ENCODE data around the gene TSPOAP1. TPM values are rescaled to one million over a fixed set of nuclear protein-coding genes. Genes with fewer than 3 reads are reported as not detected.

TSPOAP1 gene
- total RNA-seq, result 10 to 100 TPM in 3 of 4 donors, under 1 TPM in 1; 0.59 to 43.7 (median 32.4) TPM

- no peaks in the 10 kb centered on the region for H3K9me3 ChIP-seq
- intact Hi-C loops (cut with DNase I; ENCODE audit: low total_unique reads), result no loop called here
- no peak for TF ChIP-seq CTCF (IDR thresholded peaks at IDR 0.05)
- TF ChIP-seq POLR2A (IDR thresholded peaks at IDR 0.05), result no peak
- H3K27ac ChIP-seq, result no peak within 1 kb of the TSS
- H3K4me3 ChIP-seq, result no peak within 1 kb of the TSS
- no peaks in the 10 kb centered on the region for H3K4me1 ChIP-seq
- no peak for DNase-seq
- no peaks in the 10 kb centered on the region for H3K36me3 ChIP-seq
- H3K27me3 ChIP-seq, result no peaks in the 10 kb centered on the region
Measured at GRCh38 chr17:58328195-58329034, at the start of gene TSPOAP1. Gene TSPOAP1, minus strand, starts transcription at chr17:58328795. Its CDS starts 875 bp downstream, at chr17:58327920.

GRCh38 chr17:58377661-58378060 is 49.1 kb upstream of the TSPOAP1 start:
- H3K27ac ChIP-seq, result no peak overlapping the region
- no peaks in the 10 kb centered on the region for H3K4me1 ChIP-seq
- H3K4me3 ChIP-seq, result no peak overlapping the region
- H3K27me3 ChIP-seq, result no peaks in the 10 kb centered on the region
- no peak for DNase-seq
- TF ChIP-seq POLR2A (IDR thresholded peaks at IDR 0.05) (no peak), CTCF (IDR thresholded peaks at IDR 0.05) (no peak)
- intact Hi-C loops (cut with DNase I; ENCODE audit: low total_unique reads), result no loop called here
- no peaks in the 10 kb centered on the region for H3K36me3 ChIP-seq
- no peaks in the 10 kb centered on the region for H3K9me3 ChIP-seq

GRCh38 chr17:58377093-58377601 is 48.6 kb upstream of the TSPOAP1 start:
- intact Hi-C loops (cut with DNase I; ENCODE audit: low total_unique reads), result no loop called here
- no peaks in the 10 kb centered on the region for H3K36me3 ChIP-seq
- no peaks in the 10 kb centered on the region for H3K4me1 ChIP-seq
- H3K4me3 ChIP-seq, result no peak overlapping the region
- H3K27me3 ChIP-seq, result no peaks in the 10 kb centered on the region
- H3K9me3 ChIP-seq, result no peaks in the 10 kb centered on the region
- no peak overlapping the region for H3K27ac ChIP-seq
- DNase-seq, result no peak
- TF ChIP-seq POLR2A (IDR thresholded peaks at IDR 0.05) (no peak), CTCF (IDR thresholded peaks at IDR 0.05) (no peak)

GRCh38 chr17:58376472-58377000 is 47.9 kb upstream of the TSPOAP1 start:
- Histone ChIP-seq H3K27ac (no peak overlapping the region), H3K4me3 (no peak overlapping the region), H3K4me1 (no peaks in the 10 kb centered on the region), H3K9me3 (no peaks in the 10 kb centered on the region), H3K27me3 (no peaks in the 10 kb centered on the region), H3K36me3 (no peaks in the 10 kb centered on the region)
- DNase-seq, result no peak
- no peak for TF ChIP-seq CTCF (IDR thresholded peaks at IDR 0.05)
- no peak for TF ChIP-seq POLR2A (IDR thresholded peaks at IDR 0.05)
- intact Hi-C loops (cut with DNase I; ENCODE audit: low total_unique reads), result no loop called here

- Histone ChIP-seq H3K27me3 (no peaks in the 10 kb centered on the region), H3K4me3 (no peak overlapping the region), H3K27ac (no peak overlapping the region), H3K4me1 (no peaks in the 10 kb centered on the region), H3K36me3 (no peaks in the 10 kb centered on the region), H3K9me3 (no peaks in the 10 kb centered on the region)
- TF ChIP-seq CTCF (IDR thresholded peaks at IDR 0.05) (no peak), POLR2A (IDR thresholded peaks at IDR 0.05) (no peak)
- intact Hi-C loops (cut with DNase I; ENCODE audit: low total_unique reads), result no loop called here
- no peak for DNase-seq
Measured at GRCh38 chr17:58375811-58376210, 47.2 kb upstream of the TSPOAP1 start.

Data from uterus (tissue), 4 donors.